Measurements from ENCODE around the gene HGFAC. TPM values are rescaled to one million over a fixed set of nuclear protein-coding genes. Genes with fewer than 3 reads are reported as not detected.

HGFAC gene
- total and polyA plus RNA-seq, 2 donors = 0.19 to 1.2 TPM

DNA sequence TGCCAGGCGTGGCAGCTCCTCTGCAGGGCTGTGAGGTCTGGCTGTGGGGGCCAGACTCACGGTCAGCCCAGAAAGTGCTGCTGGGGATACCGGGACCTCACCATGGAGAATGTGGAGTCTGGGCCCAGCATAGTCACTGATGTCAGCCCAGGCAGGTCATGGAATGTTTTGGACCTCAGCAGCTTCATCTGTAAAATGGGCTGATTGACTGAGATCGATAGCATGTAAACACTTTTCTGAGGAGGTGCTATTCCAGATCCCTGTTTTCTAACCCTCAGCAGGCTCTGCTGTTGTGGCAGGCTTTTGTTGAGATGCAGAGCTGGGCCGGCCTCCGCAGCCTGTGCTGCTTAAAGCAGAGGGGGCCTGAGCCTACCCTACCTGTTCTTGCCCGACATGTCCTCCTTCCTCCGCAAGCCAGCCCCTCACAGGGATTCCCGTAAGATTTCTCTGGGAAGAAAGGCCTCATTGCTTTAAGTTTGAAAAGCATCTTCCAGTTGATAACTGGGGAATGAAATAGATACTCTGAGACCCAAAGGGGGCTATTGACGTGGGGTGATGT is 38.3 kb upstream of the HGFAC start:
- no peaks in the 10 kb centered on the region for H3K27me3 ChIP-seq (ENCODE audit: control insufficient read depth in 2 of 2, insufficient read depth in 1 of 2, low read length in 1 of 2)
- DNase-seq (ENCODE audit: low read depth in 6 of 9, low spot score in 9 of 9) = no peak
- WGBS = 93% methylated on average over 10 of the region's 10 CpGs
- no peak overlapping the region for H3K4me3 ChIP-seq (ENCODE audit: low read length in 2 of 2)
- H3K27ac ChIP-seq (ENCODE audit: low read depth in 1 of 2, low read length in 1 of 2) = no peak overlapping the region
- peaks cover 3 to 13% of the 10 kb centered on the region in 2 donors for H3K9me3 ChIP-seq (ENCODE audit: control insufficient read depth in 2 of 2, insufficient read depth in 1 of 2, low read length in 1 of 2)
- H3K36me3 ChIP-seq (ENCODE audit: control insufficient read depth in 2 of 2, insufficient read depth in 2 of 2, low read length in 1 of 2) = no peaks in the 10 kb centered on the region
- H3K4me1 ChIP-seq (ENCODE audit: control insufficient read depth in 2 of 2, insufficient read depth in 2 of 2, low read length in 2 of 2) = peaks cover 0 to 2% of the 10 kb centered on the region in 2 donors

DNA sequence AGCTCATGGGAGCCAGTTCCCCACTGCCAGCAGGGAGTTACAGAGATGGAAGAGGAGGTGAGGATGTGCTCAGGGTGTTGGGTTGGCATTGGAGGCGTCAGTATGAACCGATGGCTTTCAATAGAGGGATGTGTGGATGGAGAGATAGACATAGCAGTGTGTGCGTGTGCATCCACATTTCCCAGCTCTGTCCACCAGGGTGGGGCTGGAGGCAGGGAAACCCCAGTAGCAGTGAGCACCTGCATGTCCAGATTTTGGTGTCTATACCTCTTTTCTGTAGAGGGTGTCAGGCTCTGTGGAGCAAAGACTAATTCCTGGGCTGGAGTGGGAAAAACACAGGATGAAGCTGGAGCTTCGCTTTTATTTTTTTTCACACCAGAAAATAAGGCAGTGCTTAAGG is 37.2 kb upstream of the HGFAC start:
- no peak overlapping the region for H3K4me3 ChIP-seq (ENCODE audit: low read length in 2 of 2)
- H3K4me1 ChIP-seq (ENCODE audit: control insufficient read depth in 2 of 2, insufficient read depth in 2 of 2, low read length in 2 of 2) = peaks cover 0 to 2% of the 10 kb centered on the region in 2 donors
- H3K27ac ChIP-seq (ENCODE audit: low read depth in 1 of 2, low read length in 1 of 2) = no peak overlapping the region
- no peaks in the 10 kb centered on the region for H3K36me3 ChIP-seq (ENCODE audit: control insufficient read depth in 2 of 2, insufficient read depth in 2 of 2, low read length in 1 of 2)
- over 99% methylated on average over 4 of the region's 4 CpGs for WGBS
- DNase-seq (ENCODE audit: low read depth in 6 of 9, low spot score in 9 of 9) = no peak
- no peaks in the 10 kb centered on the region for H3K27me3 ChIP-seq (ENCODE audit: control insufficient read depth in 2 of 2, insufficient read depth in 1 of 2, low read length in 1 of 2)
- peaks cover 3 to 13% of the 10 kb centered on the region in 2 donors for H3K9me3 ChIP-seq (ENCODE audit: control insufficient read depth in 2 of 2, insufficient read depth in 1 of 2, low read length in 1 of 2)

DNA sequence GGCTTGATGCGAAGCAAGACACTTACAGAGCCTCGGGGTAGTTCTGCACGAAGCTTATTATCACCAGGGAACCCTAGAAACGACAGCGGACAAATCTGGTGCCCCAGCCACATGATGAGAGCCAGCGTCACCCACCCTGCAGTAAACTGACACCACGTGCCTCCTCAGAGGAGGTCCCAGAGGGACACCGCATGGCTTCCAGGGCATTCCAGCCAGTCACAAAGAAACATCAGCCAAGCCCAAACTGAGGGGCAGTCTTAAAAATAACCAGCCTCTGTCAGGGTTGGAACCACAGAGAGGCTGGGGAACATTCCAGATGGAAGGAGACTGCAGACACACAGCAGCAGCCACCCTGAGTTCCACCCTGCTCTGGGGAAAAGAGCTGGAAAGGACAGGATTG is 36.6 kb upstream of the HGFAC start:
- WGBS = 96% methylated on average over 8 of the region's 8 CpGs
- no peaks in the 10 kb centered on the region for H3K36me3 ChIP-seq (ENCODE audit: control insufficient read depth in 2 of 2, insufficient read depth in 2 of 2, low read length in 1 of 2)

DNA sequence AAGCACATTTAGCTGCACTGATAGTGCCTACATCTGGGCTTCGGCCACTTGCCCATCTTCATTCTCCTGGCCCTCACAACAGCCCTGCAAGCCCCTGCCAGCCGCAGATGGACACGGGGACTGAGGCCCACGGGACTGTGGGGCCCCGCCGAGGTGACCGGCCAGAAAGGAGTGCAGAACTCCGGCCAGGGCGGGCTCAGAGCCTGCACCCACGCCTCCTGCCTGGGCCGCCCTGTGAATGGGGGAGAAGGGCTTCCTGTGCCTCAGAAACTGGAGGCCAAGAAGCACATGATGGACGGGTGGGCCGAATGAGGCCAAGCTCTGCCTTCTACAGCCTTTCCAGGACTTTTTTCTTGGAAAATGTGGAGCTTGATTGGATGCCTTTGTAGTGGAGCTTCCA is 35.7 kb upstream of the HGFAC start:
- no peak for DNase-seq (ENCODE audit: low read depth in 6 of 9, low spot score in 9 of 9)

More for the DNA sequence above, 36.6 kb upstream of the HGFAC start:
- no peak for DNase-seq (ENCODE audit: low read depth in 6 of 9, low spot score in 9 of 9)
- H3K9me3 ChIP-seq (ENCODE audit: control insufficient read depth in 2 of 2, insufficient read depth in 1 of 2, low read length in 1 of 2) = peaks cover 3 to 13% of the 10 kb centered on the region in 2 donors
- no peaks in the 10 kb centered on the region for H3K27me3 ChIP-seq (ENCODE audit: control insufficient read depth in 2 of 2, insufficient read depth in 1 of 2, low read length in 1 of 2)
- no peak overlapping the region for H3K4me3 ChIP-seq (ENCODE audit: low read length in 2 of 2)
- no peak overlapping the region for H3K27ac ChIP-seq (ENCODE audit: low read depth in 1 of 2, low read length in 1 of 2)
- peaks cover 0 to 2% of the 10 kb centered on the region in 2 donors for H3K4me1 ChIP-seq (ENCODE audit: control insufficient read depth in 2 of 2, insufficient read depth in 2 of 2, low read length in 2 of 2)

DNA sequence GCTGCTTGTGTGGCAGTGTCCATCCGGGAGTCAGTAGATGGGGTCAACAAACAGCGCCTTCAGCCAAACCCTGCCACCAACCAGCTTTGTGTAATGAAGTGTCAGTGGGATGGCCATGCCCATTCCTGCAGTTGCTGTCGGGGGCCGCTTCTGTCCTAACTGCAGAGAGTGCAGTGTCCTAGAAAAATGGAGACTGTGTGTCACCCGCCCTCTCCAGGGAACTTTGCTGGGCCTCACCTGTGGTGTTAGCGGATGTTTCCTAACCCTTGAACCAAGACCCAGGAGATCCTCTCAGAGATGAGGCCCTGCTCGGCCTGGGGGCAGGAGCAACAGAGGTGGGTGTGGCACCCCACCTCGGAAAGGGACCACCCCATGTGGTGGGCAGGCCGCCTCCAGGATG is 35.3 kb upstream of the HGFAC start:
- Histone ChIP-seq H3K4me1 (ENCODE audit: control insufficient read depth in 2 of 2, insufficient read depth in 2 of 2, low read length in 2 of 2) (peaks cover 0 to 2% of the 10 kb centered on the region in 2 donors), H3K27ac (ENCODE audit: low read depth in 1 of 2, low read length in 1 of 2) (no peak overlapping the region), H3K4me3 (ENCODE audit: low read length in 2 of 2) (no peak overlapping the region), H3K36me3 (ENCODE audit: control insufficient read depth in 2 of 2, insufficient read depth in 2 of 2, low read length in 1 of 2) (no peaks in the 10 kb centered on the region), H3K27me3 (ENCODE audit: control insufficient read depth in 2 of 2, insufficient read depth in 1 of 2, low read length in 1 of 2) (no peaks in the 10 kb centered on the region), H3K9me3 (ENCODE audit: control insufficient read depth in 2 of 2, insufficient read depth in 1 of 2, low read length in 1 of 2) (peaks cover 3 to 13% of the 10 kb centered on the region in 2 donors)
- DNase-seq (ENCODE audit: low read depth in 6 of 9, low spot score in 9 of 9) = no peak
- WGBS = 96% methylated on average over 9 of the region's 9 CpGs

More for the DNA sequence above, 35.7 kb upstream of the HGFAC start:
- Histone ChIP-seq H3K27me3 (ENCODE audit: control insufficient read depth in 2 of 2, insufficient read depth in 1 of 2, low read length in 1 of 2) (no peaks in the 10 kb centered on the region), H3K4me1 (ENCODE audit: control insufficient read depth in 2 of 2, insufficient read depth in 2 of 2, low read length in 2 of 2) (peaks cover 0 to 2% of the 10 kb centered on the region in 2 donors), H3K4me3 (ENCODE audit: low read length in 2 of 2) (no peak overlapping the region), H3K36me3 (ENCODE audit: control insufficient read depth in 2 of 2, insufficient read depth in 2 of 2, low read length in 1 of 2) (no peaks in the 10 kb centered on the region), H3K27ac (ENCODE audit: low read depth in 1 of 2, low read length in 1 of 2) (no peak overlapping the region), H3K9me3 (ENCODE audit: control insufficient read depth in 2 of 2, insufficient read depth in 1 of 2, low read length in 1 of 2) (peaks cover 3 to 13% of the 10 kb centered on the region in 2 donors)
- WGBS = 95% methylated on average over 13 of the region's 13 CpGs

DNA sequence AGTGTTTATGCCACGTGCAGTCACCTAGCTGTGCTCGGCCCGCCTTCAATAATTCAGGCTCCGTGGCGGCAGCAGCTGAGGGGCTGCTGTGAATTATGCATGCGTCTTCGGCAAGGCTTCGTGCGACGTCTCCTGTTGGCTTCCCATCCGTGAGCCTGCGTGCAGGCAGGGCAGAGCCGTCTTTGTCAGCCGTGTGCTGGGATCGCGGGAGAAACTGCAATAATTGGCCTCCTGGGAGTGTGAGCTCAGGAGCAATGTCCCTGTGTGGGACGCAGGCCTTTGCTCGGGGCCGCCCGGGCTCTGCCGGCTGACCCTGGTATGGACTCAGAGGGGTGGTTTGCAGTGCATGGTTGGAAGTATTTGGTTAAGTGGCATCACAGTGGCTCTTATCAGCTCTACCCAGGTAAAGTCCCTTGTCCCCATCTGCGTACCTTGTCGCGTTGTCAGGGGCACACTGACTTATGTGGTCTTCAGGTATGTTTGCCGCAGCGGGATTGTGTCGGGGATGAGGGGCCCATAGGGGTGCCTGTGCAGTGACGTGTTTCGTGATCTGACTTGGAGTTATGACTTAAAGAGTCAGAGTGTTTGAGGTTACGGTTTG is 34.5 kb upstream of the HGFAC start:
- H3K36me3 ChIP-seq (ENCODE audit: control insufficient read depth in 2 of 2, insufficient read depth in 2 of 2, low read length in 1 of 2) = no peaks in the 10 kb centered on the region
- WGBS = 94% methylated on average over 30 of the region's 30 CpGs
- H3K4me1 ChIP-seq (ENCODE audit: control insufficient read depth in 2 of 2, insufficient read depth in 2 of 2, low read length in 2 of 2) = peaks cover 0 to 5% of the 10 kb centered on the region in 2 donors

DNA sequence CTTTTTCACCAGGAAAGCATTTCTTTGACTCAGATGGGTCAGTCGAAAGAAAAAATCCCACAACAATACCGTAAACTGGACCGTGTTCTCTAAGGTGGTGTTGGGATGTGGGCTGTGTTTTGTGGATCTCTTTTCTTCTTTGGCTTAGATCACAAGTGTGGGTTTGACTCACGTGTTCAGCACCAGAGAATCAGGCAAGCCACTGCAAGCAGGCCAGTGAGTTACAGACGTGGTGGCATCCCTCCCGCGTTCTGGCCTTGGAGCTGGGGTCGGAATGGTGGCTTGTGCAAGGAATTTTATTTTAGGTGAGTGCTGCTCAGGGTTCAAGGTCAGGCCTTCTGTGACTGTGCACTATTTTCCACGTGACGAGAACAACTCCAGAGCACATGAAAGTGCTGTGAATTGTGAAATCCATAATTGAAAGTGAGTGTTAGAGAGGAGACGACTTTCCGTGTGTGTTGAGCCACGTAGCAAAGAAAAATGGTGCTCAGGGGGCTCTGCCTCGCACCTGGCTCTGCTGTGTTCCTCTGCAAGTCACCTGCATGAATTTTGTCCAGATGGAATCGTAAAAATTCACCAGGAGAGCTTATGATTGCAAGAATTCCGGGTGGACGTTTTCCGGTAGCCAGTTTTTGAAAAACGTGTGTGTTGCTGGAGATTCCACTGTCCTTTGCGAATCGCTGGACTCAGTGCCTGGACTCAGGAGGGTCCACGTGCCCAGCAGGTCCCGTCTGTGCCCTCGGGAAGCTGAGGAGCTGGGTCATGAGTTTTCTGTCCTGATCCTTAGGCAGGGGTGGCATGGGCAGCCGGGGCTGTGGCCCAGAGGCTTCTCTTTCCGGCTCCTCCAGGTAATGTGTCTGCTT is 33.6 kb upstream of the HGFAC start:
- Histone ChIP-seq H3K27ac (ENCODE audit: low read depth in 1 of 2, low read length in 1 of 2) (no peak overlapping the region), H3K9me3 (ENCODE audit: control insufficient read depth in 2 of 2, insufficient read depth in 1 of 2, low read length in 1 of 2) (peaks cover 3 to 11% of the 10 kb centered on the region in 2 donors), H3K36me3 (ENCODE audit: control insufficient read depth in 2 of 2, insufficient read depth in 2 of 2, low read length in 1 of 2) (no peaks in the 10 kb centered on the region), H3K27me3 (ENCODE audit: control insufficient read depth in 2 of 2, insufficient read depth in 1 of 2, low read length in 1 of 2) (no peaks in the 10 kb centered on the region), H3K4me1 (ENCODE audit: control insufficient read depth in 2 of 2, insufficient read depth in 2 of 2, low read length in 2 of 2) (peaks cover 0 to 9% of the 10 kb centered on the region in 2 donors), H3K4me3 (ENCODE audit: low read length in 2 of 2) (no peak overlapping the region)
- no peak for DNase-seq (ENCODE audit: low read depth in 6 of 9, low spot score in 9 of 9)
- WGBS = 94% methylated on average over 26 of the region's 26 CpGs

More for the DNA sequence above, 34.5 kb upstream of the HGFAC start:
- no peak for DNase-seq (ENCODE audit: low read depth in 6 of 9, low spot score in 9 of 9)
- H3K9me3 ChIP-seq (ENCODE audit: control insufficient read depth in 2 of 2, insufficient read depth in 1 of 2, low read length in 1 of 2) = peaks cover 3 to 13% of the 10 kb centered on the region in 2 donors
- H3K27me3 ChIP-seq (ENCODE audit: control insufficient read depth in 2 of 2, insufficient read depth in 1 of 2, low read length in 1 of 2) = no peaks in the 10 kb centered on the region
- no peak overlapping the region for H3K4me3 ChIP-seq (ENCODE audit: low read length in 2 of 2)
- no peak overlapping the region for H3K27ac ChIP-seq (ENCODE audit: low read depth in 1 of 2, low read length in 1 of 2)

DNA sequence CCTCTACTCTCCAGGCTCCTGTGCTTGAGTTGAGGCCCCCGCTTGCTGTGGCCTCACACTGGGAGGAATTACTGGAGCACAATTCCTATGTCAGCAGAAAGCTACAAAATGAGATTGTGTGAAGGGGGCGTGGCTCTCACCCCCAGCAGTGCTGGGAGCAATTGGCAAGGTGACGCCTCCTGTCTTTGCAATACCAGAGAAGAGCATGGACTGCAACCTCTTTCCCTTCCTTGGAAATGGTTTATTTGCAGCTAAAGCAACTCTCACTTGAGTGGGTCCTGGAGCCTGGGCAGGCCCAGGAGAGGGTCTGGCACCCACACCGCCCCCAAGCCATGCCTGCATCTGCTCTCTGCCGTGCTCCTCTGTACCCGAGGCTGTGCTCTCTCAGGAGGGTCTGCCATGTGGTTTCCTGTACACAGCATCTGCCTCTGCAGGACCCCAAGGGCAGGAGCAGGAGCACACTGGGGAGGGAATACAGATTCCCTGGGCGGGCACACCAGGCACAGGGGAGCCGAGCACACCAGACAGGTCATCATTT is 32.9 kb upstream of the HGFAC start:
- 76% methylated on average over 8 of the region's 8 CpGs for WGBS
- Histone ChIP-seq H3K4me3 (ENCODE audit: low read length in 2 of 2) (no peak overlapping the region), H3K27me3 (ENCODE audit: control insufficient read depth in 2 of 2, insufficient read depth in 1 of 2, low read length in 1 of 2) (no peaks in the 10 kb centered on the region), H3K4me1 (ENCODE audit: control insufficient read depth in 2 of 2, insufficient read depth in 2 of 2, low read length in 2 of 2) (peaks cover 0 to 9% of the 10 kb centered on the region in 2 donors), H3K9me3 (ENCODE audit: control insufficient read depth in 2 of 2, insufficient read depth in 1 of 2, low read length in 1 of 2) (peaks cover 3 to 7% of the 10 kb centered on the region in 2 donors), H3K27ac (ENCODE audit: low read depth in 1 of 2, low read length in 1 of 2) (no peak overlapping the region), H3K36me3 (ENCODE audit: control insufficient read depth in 2 of 2, insufficient read depth in 2 of 2, low read length in 1 of 2) (no peaks in the 10 kb centered on the region)
- DNase-seq (ENCODE audit: low read depth in 6 of 9, low spot score in 9 of 9) = no peak
